Measurements from ENCODE around the gene SCAMP1. TPM values are rescaled to one million over a fixed set of nuclear protein-coding genes. Genes with fewer than 3 reads are reported as not detected.

The SCAMP1 gene
- total and polyA plus RNA-seq, 9 donors: 13.6 to 38.8 (median 35.5) TPM

- H3K36me3 ChIP-seq: no peaks in the 10 kb centered on the region
- H3K9me3 ChIP-seq: no peaks in the 10 kb centered on the region
- H3K27ac ChIP-seq: no peak overlapping the region
- no peak for DNase-seq
- TF ChIP-seq EP300 (IDR thresholded peaks at IDR 0.05) (no peak), POLR2A (IDR thresholded peaks at IDR 0.05) (no peak), CTCF (IDR thresholded peaks at IDR 0.05) (no peak)
- intact Hi-C loops (cut with DNase I): no loop called here
- H3K4me3 ChIP-seq: no peak overlapping the region
- 90 to 97% (median 95%) methylated on average over 2 of the region's 2 CpGs for WGBS, 3 donors
- H3K4me1 ChIP-seq (ENCODE audit: insufficient read depth): no peaks in the 10 kb centered on the region
- H3K27me3 ChIP-seq: no peaks in the 10 kb centered on the region
Observed at GRCh38 chr5:78429332-78429980, 69.0 kb downstream of the SCAMP1 start.

GRCh38 chr5:78430866-78431265, 70.4 kb downstream of the SCAMP1 start:
- no peak for DNase-seq
- Histone ChIP-seq H3K36me3 (no peaks in the 10 kb centered on the region), H3K4me3 (no peak overlapping the region), H3K4me1 (ENCODE audit: insufficient read depth) (no peaks in the 10 kb centered on the region), H3K9me3 (no peaks in the 10 kb centered on the region), H3K27me3 (no peaks in the 10 kb centered on the region), H3K27ac (no peak overlapping the region)
- TF ChIP-seq CTCF (IDR thresholded peaks at IDR 0.05): no peak
- TF ChIP-seq EP300 (IDR thresholded peaks at IDR 0.05): no peak
- no peak for TF ChIP-seq POLR2A (IDR thresholded peaks at IDR 0.05)
- WGBS, 3 donors: 98 to 100% (median 100%) methylated on average over 1 of the region's 1 CpG
- intact Hi-C loops (cut with DNase I): no loop called here

GRCh38 chr5:78433972-78434371, 73.6 kb downstream of the SCAMP1 start:
- no peaks in the 10 kb centered on the region for H3K36me3 ChIP-seq
- H3K4me1 ChIP-seq (ENCODE audit: insufficient read depth): no peaks in the 10 kb centered on the region
- no peak for DNase-seq
- H3K27me3 ChIP-seq: no peaks in the 10 kb centered on the region
- TF ChIP-seq POLR2A (IDR thresholded peaks at IDR 0.05) (no peak), EP300 (IDR thresholded peaks at IDR 0.05) (no peak), CTCF (IDR thresholded peaks at IDR 0.05) (no peak)
- no peak overlapping the region for H3K4me3 ChIP-seq
- no peaks in the 10 kb centered on the region for H3K9me3 ChIP-seq
- intact Hi-C loops (cut with DNase I): no loop called here
- no peak overlapping the region for H3K27ac ChIP-seq

- 85 to 87% (median 85%) methylated on average over 2 to 3 of the region's 3 CpGs for WGBS, 3 donors
- no peak for DNase-seq
- TF ChIP-seq POLR2A (IDR thresholded peaks at IDR 0.05) (no peak), CTCF (IDR thresholded peaks at IDR 0.05) (no peak), EP300 (IDR thresholded peaks at IDR 0.05) (no peak)
- Histone ChIP-seq H3K27ac (no peak overlapping the region), H3K36me3 (no peaks in the 10 kb centered on the region), H3K27me3 (no peaks in the 10 kb centered on the region), H3K4me3 (no peak overlapping the region), H3K9me3 (no peaks in the 10 kb centered on the region), H3K4me1 (ENCODE audit: insufficient read depth) (no peaks in the 10 kb centered on the region)
- intact Hi-C loops (cut with DNase I): no loop called here
Observed at GRCh38 chr5:78447775-78448424, 87.5 kb downstream of the SCAMP1 start.
